HG02870 (cell line): ENCODE measurements around the gene C3orf70.
"Not testable (repeated sequence)": the region's sequence is repeated elsewhere in the genome, so short reads cannot be mapped to it uniquely, and the experiment has no call there.

Experiments
- ATAC-seq: cut with Tn5 transposase; IDR thresholded peaks from one replicate; pipeline ENCODE4 v1.9.1; 2021; ENCODE audit warnings: mild to moderate bottlenecking, moderate library complexity; ENCODE audit not compliant: unreplicated experiment

Gene C3orf70

GRCh38 chr3:185151101-185151963, 1.5 kb downstream of the C3orf70 start:
- ATAC-seq, result no peak

GRCh38 chr3:185150561-185150960, 2.3 kb downstream of the C3orf70 start:
- no peak for ATAC-seq

GRCh38 chr3:185149591-185149990, 3.3 kb downstream of the C3orf70 start:
- ATAC-seq, result no peak

GRCh38 chr3:185145511-185145910, 7.3 kb downstream of the C3orf70 start:
- ATAC-seq, result no peak

GRCh38 chr3:185144784-185145183, 8.1 kb downstream of the C3orf70 start:
- no peak for ATAC-seq

GRCh38 chr3:185137821-185138220, 15.0 kb downstream of the C3orf70 start:
- no peak for ATAC-seq

- no peak for ATAC-seq
Measured at GRCh38 chr3:185134509-185134908, 18.4 kb downstream of the C3orf70 start.

GRCh38 chr3:185131602-185132256, 21.1 kb downstream of the C3orf70 start:
- no peak for ATAC-seq

- no peak for ATAC-seq
Measured at GRCh38 chr3:185129083-185129482, 23.8 kb downstream of the C3orf70 start.

GRCh38 chr3:185126201-185126600, 26.7 kb downstream of the C3orf70 start:
- no peak for ATAC-seq

GRCh38 chr3:185120126-185120525, 32.7 kb downstream of the C3orf70 start:
- ATAC-seq, result no peak

GRCh38 chr3:185115371-185115770, 37.5 kb downstream of the C3orf70 start:
- no peak for ATAC-seq

- no peak for ATAC-seq
Measured at GRCh38 chr3:185114756-185115155, 38.1 kb downstream of the C3orf70 start.

GRCh38 chr3:185112186-185112585, 40.7 kb downstream of the C3orf70 start:
- no peak for ATAC-seq

- ATAC-seq, result not testable (repeated sequence)
Measured at GRCh38 chr3:185109012-185109411, 43.8 kb downstream of the C3orf70 start.

- not testable (repeated sequence) for ATAC-seq
Measured at GRCh38 chr3:185106256-185106890, 46.5 kb downstream of the C3orf70 start.

GRCh38 chr3:185103359-185104127, 49.3 kb downstream of the C3orf70 start:
- no peak for ATAC-seq

GRCh38 chr3:185094697-185095096, 58.2 kb downstream of the C3orf70 start:
- ATAC-seq, result no peak

- ATAC-seq, result no peak
Measured at GRCh38 chr3:185093116-185093515, 59.7 kb downstream of the C3orf70 start.

GRCh38 chr3:185090811-185091210, 62.0 kb downstream of the C3orf70 start:
- ATAC-seq, result no peak

- ATAC-seq, result no peak
Measured at GRCh38 chr3:185089751-185090150, 63.1 kb downstream of the C3orf70 start.
